Endodermal cell (in vitro differentiated cells): ENCODE data around the gene PRR36. TPM values are rescaled to one million over a fixed set of nuclear protein-coding genes. Genes with fewer than 3 reads are reported as not detected.
"Not testable (repeated sequence)": the region's sequence is repeated elsewhere in the genome, so short reads cannot be mapped to it uniquely, and the experiment has no call there.

Source experiments
- DNase-seq: peaks from one replicate; pipeline ENCODE4 v3.0.0-alpha.2; 2017
- H3K27ac ChIP-seq: 2 replicates; pipeline ENCODE4 v1.5.1; 2013; ENCODE audit warnings: mild to moderate bottlenecking, low read depth, low read length, moderate library complexity
- H3K27me3 ChIP-seq: 2 replicates; pipeline ENCODE4 v1.6.1; 2013; ENCODE audit warnings: mild to moderate bottlenecking, low read length, moderate library complexity; ENCODE audit not compliant: insufficient read depth, control insufficient read depth, poor library complexity, severe bottlenecking
- H3K36me3 ChIP-seq: 2 replicates; pipeline ENCODE4 v1.7.0; 2013; ENCODE audit warnings: mild to moderate bottlenecking, low read length, moderate library complexity; ENCODE audit not compliant: control insufficient read depth, insufficient read depth
- H3K4me1 ChIP-seq: one replicate; pipeline ENCODE4 v1.7.0; 2013; ENCODE audit warnings: low read length; ENCODE audit not compliant: control insufficient read depth, insufficient read depth
- H3K4me3 ChIP-seq: 2 replicates; pipeline ENCODE4 v1.5.1; 2013; ENCODE audit warnings: mild to moderate bottlenecking, low read length, moderate library complexity
- H3K9ac ChIP-seq: 2 replicates; pipeline ENCODE4 v1.6.1; 2013; ENCODE audit warnings: mild to moderate bottlenecking, low read length, moderate library complexity; ENCODE audit not compliant: poor library complexity, severe bottlenecking; ENCODE audit errors: extremely low read depth
- H3K9me3 ChIP-seq: 2 replicates; pipeline ENCODE4 v1.6.1; 2013; ENCODE audit warnings: mild to moderate bottlenecking, low read length, moderate library complexity; ENCODE audit not compliant: control insufficient read depth
- H3K27ac Mint-ChIP-seq: 2 replicates; pipeline ENCODE4 v1.8.0; 2020; ENCODE audit warnings: mixed read lengths
- H3K27me3 Mint-ChIP-seq: 2 replicates; pipeline ENCODE4 v1.8.0; 2021; ENCODE audit warnings: mild to moderate bottlenecking, mixed read lengths; ENCODE audit not compliant: insufficient read depth
- H3K36me3 Mint-ChIP-seq: 2 replicates; pipeline ENCODE4 v1.8.0; 2020; ENCODE audit warnings: low read depth, mixed read lengths
- H3K4me1 Mint-ChIP-seq: 2 replicates; pipeline ENCODE4 v1.8.0; 2020; ENCODE audit warnings: mixed read lengths
- H3K4me3 Mint-ChIP-seq: 2 replicates; pipeline ENCODE4 v1.8.0; 2020; ENCODE audit warnings: mild to moderate bottlenecking, moderate library complexity, mixed read lengths
- H3K9me3 Mint-ChIP-seq: 2 replicates; pipeline ENCODE4 v1.8.0; 2020; ENCODE audit warnings: mild to moderate bottlenecking, mixed read lengths
- WGBS, 2 experiments: methylation state at CpG; one replicate each; pipeline versions ENCODE4 v1.1.5 to v1.1.7; 2013; ENCODE audit warnings: missing lambda C conversion rate in 2 of 2, mixed read lengths in 1 of 2; ENCODE audit not compliant: insufficient coverage in 1 of 2, insufficient read length in 1 of 2; 5-methylcytosine and 5-hydroxymethylcytosine counted together
- total RNA-seq, 2 donors: library from RNA; stranded (reverse); fragmentation: NEBNext Ultra II Directional in 1 of 2; extraction: Animal tissue kit (Norgen Biotek cat#: 25700) in 1 of 2; gene quantifications; 2 replicates in 1 of 2; 3 replicates in 1 of 2; pipeline ENCODE4 v1.2.1, GENCODE V29; 2021
- TF ChIP-seq, protein P1 (sequence below): fragments of 200-600 bp; sonication (generic); conservative IDR thresholded peaks from 2 replicates; pipeline ENCODE4 v1.5.0; 2021; ENCODE audit warnings: antibody characterized with exemption, mild to moderate bottlenecking

The PRR36 gene
- total RNA-seq, 2 donors from 2014 or later = 9.5 to 20.2 TPM

DNA sequence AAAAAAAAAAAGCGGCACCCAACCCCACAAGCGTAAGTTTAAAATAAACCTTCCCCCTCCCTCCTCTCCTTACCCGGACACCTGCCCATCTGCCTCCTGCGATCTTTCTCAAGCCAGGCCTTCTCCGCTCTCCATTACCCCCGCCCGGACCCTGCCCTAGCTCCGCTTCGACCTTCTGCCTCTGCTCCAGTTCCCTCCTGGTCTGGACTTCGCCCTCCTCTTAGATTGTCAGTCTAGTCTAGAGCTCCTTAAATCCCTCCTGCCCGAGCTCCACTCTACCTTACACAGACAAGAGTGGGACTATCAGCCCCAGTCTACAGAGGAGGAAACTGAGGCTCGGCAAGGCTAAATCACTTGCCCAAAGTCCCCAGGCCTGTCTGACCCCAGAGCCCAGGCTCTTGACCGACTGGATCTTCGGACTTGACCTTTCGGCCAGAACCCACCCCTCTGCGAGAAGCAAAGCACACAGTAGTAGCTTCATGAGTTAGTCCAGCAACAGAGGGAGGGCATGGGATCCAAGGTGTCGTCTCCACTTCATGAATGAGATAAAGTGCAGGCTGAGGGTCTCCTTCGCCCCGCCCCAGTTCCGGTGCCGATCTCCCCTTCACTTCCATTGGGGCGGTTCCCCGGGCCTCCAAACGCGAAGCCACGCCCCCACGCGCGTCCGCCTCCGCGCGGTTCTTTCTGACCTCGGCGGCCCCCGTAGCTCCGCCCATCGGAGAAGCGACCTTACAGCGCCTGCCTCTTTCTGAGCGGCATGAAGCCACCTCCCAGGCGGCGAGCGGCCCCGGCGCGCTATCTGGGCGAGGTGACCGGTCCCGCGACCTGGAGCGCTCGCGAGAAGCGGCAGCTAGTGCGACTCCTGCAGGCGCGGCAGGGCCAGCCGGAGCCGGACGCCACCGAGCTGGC is 45.7 kb upstream of the PRR36 start, which contains the start of gene SNAPC2:
TSS of gene SNAPC2 (plus strand) at position 729 of the 909 bp plus-strand sequence. CDS start at position 758, 29 bp downstream.
- TF ChIP-seq, protein P1, sequence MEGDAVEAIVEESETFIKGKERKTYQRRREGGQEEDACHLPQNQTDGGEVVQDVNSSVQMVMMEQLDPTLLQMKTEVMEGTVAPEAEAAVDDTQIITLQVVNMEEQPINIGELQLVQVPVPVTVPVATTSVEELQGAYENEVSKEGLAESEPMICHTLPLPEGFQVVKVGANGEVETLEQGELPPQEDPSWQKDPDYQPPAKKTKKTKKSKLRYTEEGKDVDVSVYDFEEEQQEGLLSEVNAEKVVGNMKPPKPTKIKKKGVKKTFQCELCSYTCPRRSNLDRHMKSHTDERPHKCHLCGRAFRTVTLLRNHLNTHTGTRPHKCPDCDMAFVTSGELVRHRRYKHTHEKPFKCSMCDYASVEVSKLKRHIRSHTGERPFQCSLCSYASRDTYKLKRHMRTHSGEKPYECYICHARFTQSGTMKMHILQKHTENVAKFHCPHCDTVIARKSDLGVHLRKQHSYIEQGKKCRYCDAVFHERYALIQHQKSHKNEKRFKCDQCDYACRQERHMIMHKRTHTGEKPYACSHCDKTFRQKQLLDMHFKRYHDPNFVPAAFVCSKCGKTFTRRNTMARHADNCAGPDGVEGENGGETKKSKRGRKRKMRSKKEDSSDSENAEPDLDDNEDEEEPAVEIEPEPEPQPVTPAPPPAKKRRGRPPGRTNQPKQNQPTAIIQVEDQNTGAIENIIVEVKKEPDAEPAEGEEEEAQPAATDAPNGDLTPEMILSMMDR = no peak
- peak within 1 kb of the TSS; percentile 83 for H3K4me3 ChIP-seq
- peaks cover 14% of the 10 kb centered on the region for H3K36me3 ChIP-seq
- H3K27ac Mint-ChIP-seq = peak within 1 kb of the TSS; percentile 89
- peaks cover 40% of the 10 kb centered on the region for H3K27me3 ChIP-seq
- peak within 1 kb of the TSS; percentile 85 for H3K27ac ChIP-seq
- peaks cover 5% of the 10 kb centered on the region for H3K4me1 ChIP-seq
- H3K36me3 Mint-ChIP-seq = peaks cover 11% of the 10 kb centered on the region
- peaks cover 6% of the 10 kb centered on the region for H3K4me1 Mint-ChIP-seq
- no peaks in the 10 kb centered on the region for H3K9me3 ChIP-seq
- peaks cover 40% of the 10 kb centered on the region for H3K27me3 Mint-ChIP-seq
- DNase-seq = peak; percentile 98
- H3K4me3 Mint-ChIP-seq = peak within 1 kb of the TSS; percentile 67
- WGBS, 2 experiments = 18 to 30% methylated on average over 32 to 61 of the region's 62 CpGs
- no peaks in the 10 kb centered on the region for H3K9me3 Mint-ChIP-seq
- H3K9ac ChIP-seq = no peak within 1 kb of the TSS

DNA sequence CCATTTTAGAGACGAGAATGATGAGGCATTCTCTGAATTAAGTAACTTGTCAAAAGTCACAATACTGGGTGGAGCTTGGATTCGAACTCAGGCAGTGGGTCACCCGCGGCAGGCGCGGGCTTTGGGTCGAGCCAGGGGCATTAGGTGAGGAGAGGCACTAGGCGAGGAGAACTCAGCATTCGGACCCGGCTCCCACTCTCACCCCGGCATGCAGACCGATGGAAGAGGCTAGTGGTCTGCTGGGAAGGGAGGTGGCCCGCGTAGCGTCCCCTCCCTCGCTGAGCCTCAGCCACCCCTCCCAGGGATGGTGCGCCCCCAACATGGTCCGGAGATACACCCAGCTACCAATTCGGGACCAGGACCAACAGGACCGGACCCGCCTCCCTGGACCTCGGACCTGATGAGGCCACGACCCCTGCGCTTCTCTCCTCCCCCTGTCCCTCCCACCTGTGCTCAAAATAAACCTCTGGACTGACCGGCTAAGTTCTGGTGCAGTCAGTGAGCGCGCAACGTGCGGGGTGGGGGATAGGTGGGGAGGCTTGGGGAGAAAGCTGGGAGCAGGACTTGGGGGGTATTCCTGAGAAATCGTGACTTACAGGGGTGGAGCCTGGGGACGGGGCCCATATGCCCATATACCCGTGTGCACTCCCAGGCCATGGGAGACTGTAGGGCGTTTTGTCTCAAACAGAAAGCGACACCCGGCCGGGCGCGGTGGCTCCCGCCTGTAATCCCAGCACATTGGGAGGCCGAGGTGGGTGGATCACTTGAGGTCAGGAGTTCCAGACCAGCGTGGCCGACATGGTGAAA is 44.6 kb upstream of the PRR36 start:
- Mint-ChIP-seq H3K4me1 (peaks cover 6% of the 10 kb centered on the region), H3K27ac (no peak overlapping the region), H3K27me3 (peaks cover 47% of the 10 kb centered on the region), H3K9me3 (no peaks in the 10 kb centered on the region), H3K4me3 (peak overlapping the region; percentile 67), H3K36me3 (peaks cover 11% of the 10 kb centered on the region)
- Histone ChIP-seq H3K4me3 (no peak overlapping the region), H3K27ac (no peak overlapping the region), H3K9me3 (no peaks in the 10 kb centered on the region), H3K27me3 (peaks cover 44% of the 10 kb centered on the region), H3K4me1 (peaks cover 5% of the 10 kb centered on the region), H3K36me3 (peaks cover 8% of the 10 kb centered on the region), H3K9ac (no peak overlapping the region)
- DNase-seq = no peak
- TF ChIP-seq, protein P1 = no peak
- WGBS, 2 experiments = 93 to 95% methylated on average over 24 to 42 of the region's 42 CpGs

DNA sequence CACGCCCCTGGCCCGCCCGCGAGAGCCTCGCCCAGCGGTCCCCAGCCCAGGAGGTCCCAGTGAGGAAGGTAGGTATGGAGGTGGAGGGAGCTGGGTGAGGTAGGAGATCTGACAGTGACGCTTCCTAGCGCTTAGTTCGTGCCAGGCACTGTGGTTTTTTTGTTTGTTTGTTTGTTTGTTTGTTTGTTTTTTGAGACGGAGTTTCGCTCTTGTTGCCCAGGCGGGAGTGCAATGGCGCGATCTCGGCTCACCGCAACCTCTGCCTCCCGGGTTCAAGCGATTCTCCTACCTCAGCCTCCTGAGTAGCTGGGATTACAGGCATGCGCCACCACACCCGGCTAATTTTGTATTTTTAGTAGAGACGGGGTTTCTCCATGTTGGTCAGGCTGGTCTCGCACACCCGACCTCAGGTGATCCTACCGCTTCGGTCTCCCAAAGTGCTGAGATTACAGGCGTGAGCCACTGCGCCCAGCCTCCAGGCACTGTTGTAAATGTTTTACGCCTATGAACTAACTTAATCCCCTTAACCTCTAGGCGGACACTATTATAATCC is 43.9 kb upstream of the PRR36 start:
- not testable (repeated sequence) for H3K36me3 ChIP-seq, H3K27ac ChIP-seq, H3K9me3 ChIP-seq, H3K27ac Mint-ChIP-seq, H3K9ac ChIP-seq, DNase-seq, H3K4me3 ChIP-seq, H3K4me1 Mint-ChIP-seq, H3K4me1 ChIP-seq, H3K9me3 Mint-ChIP-seq
- Mint-ChIP-seq H3K27me3 (peaks cover 47% of the 10 kb centered on the region), H3K4me3 (peak overlapping the region; percentile 53), H3K36me3 (peaks cover 10% of the 10 kb centered on the region)
- TF ChIP-seq, protein P1 = peak; percentile 17
- H3K27me3 ChIP-seq = peaks cover 44% of the 10 kb centered on the region
- WGBS, 2 experiments = 54 to 81% methylated on average over 8 to 27 of the region's 29 CpGs
